ENCODE data around the gene TMEM250.

DNA sequence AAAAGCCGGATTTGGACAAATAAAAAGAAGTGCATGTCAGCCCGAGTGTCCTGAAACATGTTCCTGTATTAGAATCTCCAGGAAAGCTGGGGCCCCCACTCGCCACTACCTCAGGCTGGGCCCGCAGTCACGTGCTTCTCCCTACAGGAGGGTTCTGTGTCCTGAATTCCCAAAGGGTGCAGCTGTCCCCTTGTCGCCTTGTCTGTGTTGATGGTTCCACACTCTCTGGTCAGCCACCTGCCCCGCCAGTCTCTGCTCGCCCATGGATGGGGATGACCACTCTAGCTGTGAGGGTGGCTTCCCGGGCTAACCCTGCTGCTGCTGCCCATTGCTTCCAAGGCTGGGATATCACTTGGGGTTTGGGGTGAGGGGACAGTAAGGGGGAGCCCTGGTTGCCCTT lies 3.1 kb upstream of the TMEM250 start:
- TF ChIP-seq EZH2 (IDR thresholded peaks at IDR 0.05; ENCODE audit: borderline replicate concordance, low read length), result no peak
- TF ChIP-seq, protein P1, sequence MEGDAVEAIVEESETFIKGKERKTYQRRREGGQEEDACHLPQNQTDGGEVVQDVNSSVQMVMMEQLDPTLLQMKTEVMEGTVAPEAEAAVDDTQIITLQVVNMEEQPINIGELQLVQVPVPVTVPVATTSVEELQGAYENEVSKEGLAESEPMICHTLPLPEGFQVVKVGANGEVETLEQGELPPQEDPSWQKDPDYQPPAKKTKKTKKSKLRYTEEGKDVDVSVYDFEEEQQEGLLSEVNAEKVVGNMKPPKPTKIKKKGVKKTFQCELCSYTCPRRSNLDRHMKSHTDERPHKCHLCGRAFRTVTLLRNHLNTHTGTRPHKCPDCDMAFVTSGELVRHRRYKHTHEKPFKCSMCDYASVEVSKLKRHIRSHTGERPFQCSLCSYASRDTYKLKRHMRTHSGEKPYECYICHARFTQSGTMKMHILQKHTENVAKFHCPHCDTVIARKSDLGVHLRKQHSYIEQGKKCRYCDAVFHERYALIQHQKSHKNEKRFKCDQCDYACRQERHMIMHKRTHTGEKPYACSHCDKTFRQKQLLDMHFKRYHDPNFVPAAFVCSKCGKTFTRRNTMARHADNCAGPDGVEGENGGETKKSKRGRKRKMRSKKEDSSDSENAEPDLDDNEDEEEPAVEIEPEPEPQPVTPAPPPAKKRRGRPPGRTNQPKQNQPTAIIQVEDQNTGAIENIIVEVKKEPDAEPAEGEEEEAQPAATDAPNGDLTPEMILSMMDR (IDR thresholded peaks at IDR 0.05; ENCODE audit: low read length), result no peak

Measured in OCI-LY1 (cell line).